ENCODE results near the gene COL20A1. TPM values are rescaled to one million over a fixed set of nuclear protein-coding genes. Genes with fewer than 3 reads are reported as not detected.
"Not testable (repeated sequence)": the region's sequence is repeated elsewhere in the genome, so short reads cannot be mapped to it uniquely, and the experiment has no call there.

Gene COL20A1
- total RNA-seq, 8 experiments from 2014 or later = 0.13 to 1.6 (median 0.55) TPM

DNA sequence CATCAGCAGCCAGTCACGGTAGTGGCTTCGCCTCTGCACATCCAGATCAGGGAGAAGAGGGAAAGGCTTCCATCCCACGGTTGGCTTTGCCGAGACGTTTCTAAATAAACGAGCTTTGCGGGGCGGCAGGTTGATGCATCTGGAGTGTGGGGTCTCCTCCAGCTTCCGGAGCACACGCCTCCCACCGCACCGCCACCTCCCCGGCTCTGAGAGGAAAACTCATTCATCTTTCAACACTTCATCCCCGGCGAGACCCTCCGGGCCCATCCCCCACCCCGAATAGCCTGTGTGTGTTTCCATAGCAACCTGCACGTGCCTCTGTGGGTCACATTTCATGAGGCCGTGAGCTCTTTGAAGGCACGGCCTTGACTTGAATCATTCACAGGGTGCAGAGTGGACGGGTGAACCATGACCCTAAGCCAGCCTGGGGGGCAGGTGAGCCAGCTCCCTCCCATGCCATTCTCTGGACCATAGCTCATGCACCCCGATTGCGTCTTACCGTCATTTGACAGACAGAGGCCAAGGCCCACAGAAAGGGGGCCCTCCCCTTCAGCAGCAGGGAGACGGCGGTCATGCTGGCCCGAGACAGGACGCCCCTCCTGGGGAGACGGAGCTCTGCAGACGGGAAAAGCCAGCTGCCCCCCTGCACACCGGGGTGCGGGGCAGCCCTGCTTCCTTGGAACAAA, 84.4 kb downstream of the COL20A1 start:
- in situ Hi-C loops (cut with MboI; ENCODE audit: low pct_unique_long_range_greater_than_20kb in 2 of 9, low sequenced_read_pairs in 9 of 9, unreplicated experiment in 9 of 9) = loop anchor here in 1 of 9 experiments (25.0 kb wide), 1 partner anchor 90 kb away; the partner anchor contains the start of gene COL20A1
- 0 to 20% (median 0%) methylated on average over 1 to 8 of the region's 32 CpGs; no CpG with 5 or more reads in 5 of the 10 experiments for WGBS, 10 experiments
- peaks cover 62 to 74% of the 10 kb centered on the region in 2 donors for H3K4me1 ChIP-seq (replicated peaks in 1 of 2)
- ATAC-seq (replicated peaks in 6 of 8) = peak in 5 of 8 experiments; percentile 73 to 79 (median 74)
- H3K4me3 ChIP-seq = peak overlapping the region in 2 of 5 donors; percentile 1 to 6
- peak overlapping the region; percentile 81 to 96 for H3K27ac ChIP-seq

GRCh38 chr20:63377951-63378381, 85.0 kb downstream of the COL20A1 start:
- Histone ChIP-seq H3K27ac (peak overlapping the region; percentile 81 to 96), H3K4me3 (peak overlapping the region in 1 of 5 donors; percentile 6), H3K4me1 (replicated peaks in 1 of 2) (peaks cover 62 to 73% of the 10 kb centered on the region in 2 donors)
- WGBS, 10 experiments = 8 to 58% (median 33%) methylated on average over 2 to 6 of the region's 15 CpGs; no CpG with 5 or more reads in 5 of the 10 experiments
- ATAC-seq (replicated peaks in 6 of 8) = peak in 5 of 8 experiments; percentile 18 to 46 (median 37)
- in situ Hi-C loops (cut with MboI; ENCODE audit: low pct_unique_long_range_greater_than_20kb in 2 of 9, low sequenced_read_pairs in 9 of 9, unreplicated experiment in 9 of 9) = loop anchor here in 1 of 9 experiments (25.0 kb wide), 1 partner anchor 91 kb away; the partner anchor contains the start of gene COL20A1

DNA sequence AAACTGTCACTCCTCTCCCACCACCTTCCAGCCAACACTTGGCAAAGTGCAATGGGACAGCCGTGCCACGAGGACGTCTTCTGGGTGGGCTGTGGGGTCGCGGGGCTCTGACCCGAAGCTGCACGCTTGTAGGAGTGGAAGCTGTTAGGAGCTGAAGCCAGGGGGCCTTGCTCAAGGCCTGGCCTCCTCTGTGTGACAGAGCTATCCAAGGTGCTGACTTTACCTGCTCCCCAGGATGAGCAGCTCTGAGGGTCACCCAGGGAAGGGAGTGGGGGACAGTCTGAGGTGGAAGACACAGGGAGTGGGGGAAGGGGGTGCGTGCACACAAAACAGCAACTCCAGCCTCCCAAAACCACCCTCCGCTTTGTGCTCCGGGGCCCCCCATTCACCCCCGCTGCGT, 85.6 kb downstream of the COL20A1 start:
- in situ Hi-C loops (cut with MboI; ENCODE audit: low pct_unique_long_range_greater_than_20kb in 2 of 9, low sequenced_read_pairs in 9 of 9, unreplicated experiment in 9 of 9) = loop anchor here in 1 of 9 experiments (25.0 kb wide), 1 partner anchor 91 kb away; the partner anchor contains the start of gene COL20A1
- WGBS, 10 experiments = 10 to 67% (median 45%) methylated on average over 2 to 8 of the region's 12 CpGs; no CpG with 5 or more reads in 6 of the 10 experiments
- no peak overlapping the region for H3K4me3 ChIP-seq
- peaks cover 62 to 71% of the 10 kb centered on the region in 2 donors for H3K4me1 ChIP-seq (replicated peaks in 1 of 2)
- H3K27ac ChIP-seq = peak overlapping the region; percentile 81 to 96
- ATAC-seq (replicated peaks in 6 of 8) = no peak

DNA sequence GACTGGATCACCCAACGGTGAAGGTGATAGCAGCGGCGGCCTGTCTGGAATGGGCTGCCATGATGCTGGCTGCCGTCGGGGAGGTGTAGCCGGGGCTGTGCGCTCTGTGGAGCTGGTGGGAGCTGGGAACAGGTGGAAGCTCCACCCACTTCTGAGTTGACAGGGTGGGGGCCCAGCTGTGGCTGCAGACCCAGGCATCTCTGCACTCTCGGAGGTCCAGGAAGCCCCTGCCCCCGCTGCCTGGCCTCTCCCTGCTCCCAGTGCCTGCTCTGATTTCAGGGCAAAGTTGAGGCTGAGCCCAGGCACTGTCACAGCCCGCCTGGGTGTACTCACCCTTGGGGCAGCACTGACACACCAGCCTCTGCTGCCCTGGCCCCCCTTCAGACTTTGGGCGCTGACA, 86.3 kb downstream of the COL20A1 start:
- peaks cover 59 to 67% of the 10 kb centered on the region in 2 donors for H3K4me1 ChIP-seq (replicated peaks in 1 of 2)
- in situ Hi-C loops (cut with MboI; ENCODE audit: low pct_unique_long_range_greater_than_20kb in 2 of 9, low sequenced_read_pairs in 9 of 9, unreplicated experiment in 9 of 9) = loop anchor here in 1 of 9 experiments (25.0 kb wide), 1 partner anchor 92 kb away; the partner anchor contains the start of gene COL20A1
- H3K27ac ChIP-seq = peak overlapping the region; percentile 81 to 96
- no peak overlapping the region for H3K4me3 ChIP-seq
- peak in 1 of 8 experiments; percentile 5 for ATAC-seq (replicated peaks in 6 of 8)
- 40 to 100% (median 60%) methylated on average over 1 to 5 of the region's 11 CpGs; no CpG with 5 or more reads in 6 of the 10 experiments for WGBS, 10 experiments

DNA sequence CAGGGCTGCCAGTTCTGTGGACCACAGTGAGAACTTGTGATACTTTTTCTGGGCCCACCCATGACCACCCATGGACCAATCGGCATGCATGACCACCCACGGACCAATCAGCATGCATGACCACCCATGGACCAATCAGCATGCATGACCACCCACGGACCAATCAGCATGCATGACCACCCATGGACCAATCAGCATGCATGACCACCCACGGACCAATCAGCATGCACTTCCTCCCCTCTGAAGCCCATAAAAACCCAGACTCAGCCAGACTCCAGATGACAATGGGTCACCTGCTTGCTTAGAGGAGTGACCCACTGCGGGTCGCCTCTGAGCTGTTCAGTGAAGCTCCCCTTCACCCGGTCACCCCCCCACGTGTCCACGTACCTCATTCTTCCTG, 86.9 kb downstream of the COL20A1 start:
- in situ Hi-C loops (cut with MboI; ENCODE audit: low pct_unique_long_range_greater_than_20kb in 2 of 9, low sequenced_read_pairs in 9 of 9, unreplicated experiment in 9 of 9) = loop anchor here in 3 of 9 experiments (10.0 to 25.0 kb wide), 2 partner anchors 65 to 93 kb away; partner anchors contain the start of gene COL20A1 (in 1 of the 3)
- H3K4me3 ChIP-seq = not testable (repeated sequence)
- peak overlapping the region; percentile 81 to 96 for H3K27ac ChIP-seq
- H3K4me1 ChIP-seq (replicated peaks in 1 of 2) = peaks cover 55 to 61% of the 10 kb centered on the region in 2 donors
- ATAC-seq (replicated peaks in 6 of 8) = peak in 1 of 8 experiments; percentile 56
- 83 to 100% (median 100%) methylated on average over 1 to 5 of the region's 9 CpGs; no CpG with 5 or more reads in 5 of the 10 experiments for WGBS, 10 experiments

DNA sequence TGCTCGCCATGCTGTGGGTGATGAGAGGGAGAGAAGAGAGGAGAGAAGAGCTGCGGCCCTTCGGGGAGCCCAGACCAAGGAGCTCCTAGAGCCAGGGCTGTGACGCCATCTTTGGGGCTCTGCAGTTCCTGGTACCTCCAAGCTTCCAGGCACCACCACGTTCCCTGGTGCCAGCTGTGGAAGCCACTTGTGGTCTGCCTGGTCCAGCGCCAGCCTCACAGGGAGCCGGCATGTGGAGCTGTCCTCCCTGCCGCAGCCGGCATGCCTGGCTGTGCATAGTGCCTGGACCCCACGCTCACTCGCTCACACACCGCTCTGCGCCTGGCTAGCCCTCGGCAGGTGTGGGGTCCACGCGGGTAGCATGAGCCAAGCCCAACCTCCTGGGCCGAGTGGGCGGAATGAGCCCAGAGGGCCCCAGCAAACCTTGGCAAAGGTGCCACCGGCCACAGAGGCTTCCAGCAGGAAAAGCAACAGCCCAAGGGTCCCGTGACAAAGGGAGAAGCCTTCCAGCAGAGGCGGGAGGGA, 87.4 kb downstream of the COL20A1 start:
- H3K4me1 ChIP-seq (replicated peaks in 1 of 2) = peaks cover 50 to 56% of the 10 kb centered on the region in 2 donors
- H3K4me3 ChIP-seq = no peak overlapping the region
- peak overlapping the region in 1 of 2 donors; percentile 19 for H3K27ac ChIP-seq
- in situ Hi-C loops (cut with MboI; ENCODE audit: low pct_unique_long_range_greater_than_20kb in 2 of 9, low sequenced_read_pairs in 9 of 9, unreplicated experiment in 9 of 9) = loop anchor here in 3 of 9 experiments (10.0 to 25.0 kb wide), 2 partner anchors 66 to 93 kb away; partner anchors contain the start of gene COL20A1 (in 1 of the 3)
- 93 to 100% (median 100%) methylated on average over 1 to 3 of the region's 21 CpGs; no CpG with 5 or more reads in 7 of the 10 experiments for WGBS, 10 experiments
- ATAC-seq (replicated peaks in 6 of 8) = no peak

DNA sequence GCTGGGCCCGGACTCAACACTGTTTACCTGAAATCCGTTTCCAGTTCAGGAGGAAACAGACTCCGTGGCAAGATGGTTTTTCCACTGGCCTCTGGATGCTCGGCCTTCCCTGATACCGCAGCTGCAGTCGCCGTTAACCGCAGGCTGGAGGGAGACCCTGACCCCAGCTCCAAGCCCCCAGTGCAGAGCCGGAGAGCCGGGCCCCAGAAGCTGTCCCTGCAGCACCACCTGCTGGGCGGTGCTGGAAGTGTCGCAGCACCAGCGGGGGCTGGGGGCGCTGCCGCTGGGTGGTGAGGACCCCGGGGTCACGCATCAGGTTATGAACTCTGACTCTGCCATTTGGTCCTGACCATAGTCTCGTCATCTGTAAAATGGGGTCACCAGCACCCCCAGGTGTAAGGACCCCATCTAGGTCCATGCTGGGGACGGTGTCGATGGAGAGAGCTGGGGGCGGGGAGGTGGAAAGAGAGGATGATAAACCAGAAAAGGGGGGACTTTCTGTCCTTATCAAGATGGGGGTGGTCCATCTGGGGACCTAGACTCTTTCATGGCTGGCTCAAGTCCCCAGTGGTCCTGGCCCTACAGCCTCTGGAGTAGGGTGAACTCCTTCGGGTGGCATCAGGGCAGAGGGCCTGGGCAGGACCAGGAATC, 88.9 kb downstream of the COL20A1 start:
- WGBS, 10 experiments = 0 to 3% (median 0%) methylated on average over 1 to 6 of the region's 22 CpGs; no CpG with 5 or more reads in 7 of the 10 experiments
- H3K27ac ChIP-seq = no peak overlapping the region
- H3K4me1 ChIP-seq (replicated peaks in 1 of 2) = peaks cover 40 to 46% of the 10 kb centered on the region in 2 donors
- H3K4me3 ChIP-seq = no peak overlapping the region
- in situ Hi-C loops (cut with MboI; ENCODE audit: low pct_unique_long_range_greater_than_20kb in 2 of 9, low sequenced_read_pairs in 9 of 9, unreplicated experiment in 9 of 9) = loop anchor here in 3 of 9 experiments (10.0 to 25.0 kb wide), 2 partner anchors 67 to 95 kb away; partner anchors contain the start of gene COL20A1 (in 1 of the 3)
- ATAC-seq (replicated peaks in 6 of 8) = peak in 5 of 8 experiments; percentile 5 to 74 (median 12)

DNA sequence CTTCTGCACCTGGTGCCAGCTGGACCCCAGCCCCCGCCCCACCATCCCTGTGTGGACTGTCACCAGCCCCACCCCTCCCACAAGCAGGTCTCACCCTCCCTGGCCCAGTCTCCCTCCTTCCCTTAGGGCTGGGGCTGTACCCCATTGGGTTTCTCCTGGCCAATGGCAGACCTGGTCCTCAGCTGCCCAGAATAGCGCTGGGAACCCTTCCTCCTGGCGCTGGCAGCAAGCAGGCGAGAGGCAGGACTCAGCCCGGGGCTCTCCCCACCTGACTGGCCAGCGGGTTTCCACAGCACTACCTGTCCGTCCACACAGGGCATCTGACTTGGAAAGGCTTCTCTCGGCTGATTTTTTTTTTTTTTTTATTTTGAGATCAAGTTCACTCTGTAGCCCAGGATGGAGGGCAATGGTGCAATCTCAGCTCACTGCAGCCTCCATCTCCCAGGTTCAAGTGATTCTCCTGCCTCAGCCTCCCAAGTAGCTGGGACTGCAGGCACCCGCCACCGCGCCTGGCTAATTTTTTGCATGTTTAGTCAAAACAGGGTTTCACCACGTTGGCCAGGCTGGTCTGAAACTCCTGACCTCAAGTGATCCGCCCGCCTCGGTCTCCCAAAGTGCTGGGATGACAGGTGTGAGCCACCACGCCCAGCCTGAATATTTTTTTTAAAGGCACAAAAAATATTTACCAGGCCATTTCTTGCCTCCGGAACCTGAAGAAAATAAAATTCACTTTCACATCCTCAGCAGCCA, 89.7 kb downstream of the COL20A1 start:
- 57 to 100% (median 90%) methylated on average over 1 to 5 of the region's 17 CpGs; no CpG with 5 or more reads in 3 of the 10 experiments for WGBS, 10 experiments
- peaks cover 34 to 39% of the 10 kb centered on the region in 2 donors for H3K4me1 ChIP-seq (replicated peaks in 1 of 2)
- ATAC-seq (replicated peaks in 6 of 8) = no peak
- no peak overlapping the region for H3K4me3 ChIP-seq
- in situ Hi-C loops (cut with MboI; ENCODE audit: low pct_unique_long_range_greater_than_20kb in 2 of 9, low sequenced_read_pairs in 9 of 9, unreplicated experiment in 9 of 9) = loop anchor here in 3 of 9 experiments (10.0 to 25.0 kb wide), 2 partner anchors 68 to 95 kb away; partner anchors contain the start of gene COL20A1 (in 1 of the 3)
- H3K27ac ChIP-seq = no peak overlapping the region

DNA sequence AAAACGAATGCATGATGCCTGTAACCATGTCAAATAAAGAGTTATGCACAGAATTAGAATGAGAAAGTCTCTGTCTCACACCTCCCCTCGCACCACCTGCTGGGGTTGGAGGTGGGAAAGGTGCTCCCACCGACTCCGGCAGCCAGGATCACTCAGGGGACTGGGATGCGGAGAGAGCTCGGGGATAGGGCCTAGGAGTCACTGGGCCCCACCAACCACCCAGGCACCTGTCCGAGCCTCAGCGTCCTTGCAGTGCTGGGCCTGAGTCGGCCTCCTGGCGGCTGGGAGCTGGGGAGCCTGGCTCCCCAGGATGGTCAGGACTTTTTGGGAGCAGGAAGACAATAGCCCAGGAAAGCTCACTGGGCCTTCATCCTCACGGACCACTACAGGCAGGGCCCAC, 90.6 kb downstream of the COL20A1 start:
- ATAC-seq (replicated peaks in 6 of 8) = no peak
- no peak overlapping the region for H3K4me3 ChIP-seq
- no peak overlapping the region for H3K27ac ChIP-seq
- H3K4me1 ChIP-seq (replicated peaks in 1 of 2) = peaks cover 25 to 31% of the 10 kb centered on the region in 2 donors
- in situ Hi-C loops (cut with MboI; ENCODE audit: low pct_unique_long_range_greater_than_20kb in 2 of 9, low sequenced_read_pairs in 9 of 9, unreplicated experiment in 9 of 9) = loop anchor here in 3 of 9 experiments (10.0 to 25.0 kb wide), 2 partner anchors 69 to 96 kb away; partner anchors contain the start of gene COL20A1 (in 1 of the 3)
- WGBS, 10 experiments = 0 to 70% (median 27%) methylated on average over 1 to 7 of the region's 11 CpGs; no CpG with 5 or more reads in 2 of the 10 experiments

DNA sequence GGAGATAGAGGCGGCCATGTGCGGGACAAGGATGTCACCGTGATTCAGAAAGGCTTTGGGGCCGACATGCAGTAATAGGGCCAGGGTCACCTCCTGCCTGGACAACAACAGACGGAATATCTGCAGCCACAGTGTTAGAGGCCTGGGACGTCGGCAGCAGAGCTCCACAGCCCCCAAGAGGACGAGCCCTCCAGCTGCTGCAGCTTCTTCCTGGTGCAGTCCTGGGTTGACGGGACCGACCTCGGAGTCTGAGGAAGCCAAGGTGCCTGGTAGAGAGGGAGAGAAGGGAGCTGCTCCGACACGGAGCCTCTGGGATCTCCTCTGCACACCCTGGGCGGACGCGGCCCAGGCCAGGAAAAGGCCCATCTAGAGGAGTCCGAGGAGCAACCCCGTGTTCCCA, 91.3 kb downstream of the COL20A1 start:
- in situ Hi-C loops (cut with MboI; ENCODE audit: low pct_unique_long_range_greater_than_20kb in 2 of 9, low sequenced_read_pairs in 9 of 9, unreplicated experiment in 9 of 9) = loop anchor here in 3 of 9 experiments (10.0 to 25.0 kb wide), 2 partner anchors 70 to 97 kb away; partner anchors contain the start of gene COL20A1 (in 1 of the 3)
- ATAC-seq (replicated peaks in 6 of 8) = no peak
- WGBS, 10 experiments = 0 to 100% (median 70%) methylated on average over 1 to 7 of the region's 18 CpGs; no CpG with 5 or more reads in 4 of the 10 experiments
- Histone ChIP-seq H3K4me1 (replicated peaks in 1 of 2) (peaks cover 17 to 23% of the 10 kb centered on the region in 2 donors), H3K27ac (no peak overlapping the region), H3K4me3 (no peak overlapping the region)
